22Rv1 (cell line): Measurements from ENCODE around the gene FOLR2.

Experiments used
- CTCF ChIP-seq: fragments of 450-650 bp; IDR thresholded peaks from 2 replicates; pipeline ENCODE4 v1.5.1; 2017; ENCODE audit warnings: mild to moderate bottlenecking
- ZFX ChIP-seq: fragments of 450-650 bp; IDR thresholded peaks from 2 replicates; pipeline ENCODE4 v1.6.1; 2017; ENCODE audit warnings: antibody characterized with exemption, borderline replicate concordance

GRCh38 chr11:72227316-72228228 lies 11.0 kb downstream of the FOLR2 start:
- no peak for TF ChIP-seq CTCF
- no peak for TF ChIP-seq ZFX
